ENCODE measurements around the gene CRIM1. TPM values are rescaled to one million over a fixed set of nuclear protein-coding genes. Genes with fewer than 3 reads are reported as not detected.

Gene CRIM1
- total RNA-seq, 1 donor from 2014 or later, result 57.2 TPM

- DNase-seq, result peak; percentile 44
Observed at GRCh38 chr2:36371928-36372391, 16.4 kb downstream of the CRIM1 start.

- DNase-seq, result peak; percentile 43
Observed at GRCh38 chr2:36373149-36373926, 17.8 kb downstream of the CRIM1 start.

GRCh38 chr2:36374585-36374984 is 19.0 kb downstream of the CRIM1 start:
- DNase-seq, result no peak

GRCh38 chr2:36376319-36376765 is 20.8 kb downstream of the CRIM1 start:
- peak; percentile 92 for DNase-seq

- DNase-seq, result no peak
Observed at GRCh38 chr2:36376992-36377738, 21.6 kb downstream of the CRIM1 start.

- DNase-seq, result no peak
Observed at GRCh38 chr2:36379710-36380448, 24.3 kb downstream of the CRIM1 start.

- no peak for DNase-seq
Observed at GRCh38 chr2:36380624-36381481, 25.3 kb downstream of the CRIM1 start.

- no peak for DNase-seq
Observed at GRCh38 chr2:36381993-36382392, 26.4 kb downstream of the CRIM1 start.

GRCh38 chr2:36382472-36382871 is 26.9 kb downstream of the CRIM1 start:
- DNase-seq, result no peak

- DNase-seq, result no peak
Observed at GRCh38 chr2:36383726-36384125, 28.1 kb downstream of the CRIM1 start.

- DNase-seq, result no peak
Observed at GRCh38 chr2:36384454-36384853, 28.9 kb downstream of the CRIM1 start.

GRCh38 chr2:36385603-36386002 is 30.0 kb downstream of the CRIM1 start:
- DNase-seq, result no peak

GRCh38 chr2:36387258-36387916 is 31.8 kb downstream of the CRIM1 start:
- DNase-seq, result no peak

- no peak for DNase-seq
Observed at GRCh38 chr2:36388472-36388871, 32.9 kb downstream of the CRIM1 start.

GRCh38 chr2:36389091-36389564 is 33.5 kb downstream of the CRIM1 start:
- peak; percentile 72 for DNase-seq

GRCh38 chr2:36389577-36389976 is 34.0 kb downstream of the CRIM1 start:
- no peak for DNase-seq

- DNase-seq, result no peak
Observed at GRCh38 chr2:36392571-36393255, 37.1 kb downstream of the CRIM1 start.

GRCh38 chr2:36393738-36394256 is 38.2 kb downstream of the CRIM1 start:
- DNase-seq, result no peak

- no peak for DNase-seq
Observed at GRCh38 chr2:36394804-36395203, 39.2 kb downstream of the CRIM1 start.

GRCh38 chr2:36395866-36396265 is 40.3 kb downstream of the CRIM1 start:
- DNase-seq, result no peak

All from tongue (tissue), 2 donors.